Measurements from ENCODE around the gene KHDRBS1.
A peak's percentile ranks its signal among the peaks of the same experiment; 100 is the strongest.
"Not testable (repeated sequence)": the region's sequence is repeated elsewhere in the genome, so short reads cannot be mapped to it uniquely, and the experiment has no call there.

The KHDRBS1 gene, protein sequence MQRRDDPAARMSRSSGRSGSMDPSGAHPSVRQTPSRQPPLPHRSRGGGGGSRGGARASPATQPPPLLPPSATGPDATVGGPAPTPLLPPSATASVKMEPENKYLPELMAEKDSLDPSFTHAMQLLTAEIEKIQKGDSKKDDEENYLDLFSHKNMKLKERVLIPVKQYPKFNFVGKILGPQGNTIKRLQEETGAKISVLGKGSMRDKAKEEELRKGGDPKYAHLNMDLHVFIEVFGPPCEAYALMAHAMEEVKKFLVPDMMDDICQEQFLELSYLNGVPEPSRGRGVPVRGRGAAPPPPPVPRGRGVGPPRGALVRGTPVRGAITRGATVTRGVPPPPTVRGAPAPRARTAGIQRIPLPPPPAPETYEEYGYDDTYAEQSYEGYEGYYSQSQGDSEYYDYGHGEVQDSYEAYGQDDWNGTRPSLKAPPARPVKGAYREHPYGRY

DNA sequence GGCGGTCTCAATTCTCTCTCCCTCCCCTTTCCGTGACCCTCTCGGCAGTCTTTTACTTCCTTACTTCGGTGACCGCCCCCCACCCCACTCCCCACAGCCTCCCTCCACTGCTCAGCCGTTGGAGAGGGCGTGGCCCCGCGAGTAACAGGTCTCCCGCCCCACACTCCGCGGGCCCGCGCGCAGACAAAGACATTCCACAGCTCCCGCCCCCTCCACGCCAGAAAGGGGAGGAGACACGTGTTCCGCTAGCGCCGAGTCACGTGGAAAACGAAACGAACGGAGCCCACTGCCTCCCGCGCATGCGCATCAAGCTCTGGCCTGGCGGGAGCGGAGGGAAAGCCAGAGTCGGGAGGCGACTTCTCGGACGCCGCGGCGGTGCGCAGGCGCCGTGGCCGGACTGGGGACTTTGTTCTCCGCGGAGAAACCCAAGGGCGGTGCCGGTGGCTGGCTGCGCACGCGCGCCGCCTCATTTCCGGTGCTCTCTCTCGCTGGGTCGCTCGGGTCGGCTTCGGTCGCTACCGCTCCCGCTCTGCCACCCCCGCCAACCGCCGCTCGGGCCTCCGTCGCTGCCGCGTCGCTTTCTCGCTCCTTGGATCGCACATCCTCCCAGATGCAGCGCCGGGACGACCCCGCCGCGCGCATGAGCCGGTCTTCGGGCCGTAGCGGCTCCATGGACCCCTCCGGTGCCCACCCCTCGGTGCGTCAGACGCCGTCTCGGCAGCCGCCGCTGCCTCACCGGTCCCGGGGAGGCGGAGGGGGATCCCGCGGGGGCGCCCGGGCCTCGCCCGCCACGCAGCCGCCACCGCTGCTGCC lies at the start of gene KHDRBS1:
TSS of gene KHDRBS1 (plus strand) at position 483 of the 813 bp plus-strand sequence. CDS start at position 611, 128 bp downstream.
- peak; percentile 97 for DNase-seq (ENCODE audit: low read depth)

DNA sequence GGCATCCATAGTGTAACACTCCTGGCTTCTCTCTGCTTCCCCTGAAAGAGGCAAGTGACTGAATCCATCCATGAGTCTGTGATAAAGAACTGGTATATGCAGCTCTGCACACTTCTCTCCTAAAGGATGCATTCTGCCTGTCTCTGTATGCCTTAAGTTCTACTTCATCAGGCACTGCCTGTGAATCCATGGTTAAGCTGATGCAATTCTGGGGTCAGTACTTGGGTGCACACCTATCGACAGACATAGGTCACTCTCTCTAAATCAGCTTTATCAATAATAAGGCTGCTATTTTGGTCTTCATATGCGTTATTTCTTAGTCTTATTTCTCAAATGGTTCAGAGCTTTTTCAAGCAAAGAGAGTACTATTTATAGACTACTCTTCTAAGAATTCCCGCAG lies 42.8 kb upstream of the KHDRBS1 start:
- DNase-seq (ENCODE audit: low read depth): no peak

DNA sequence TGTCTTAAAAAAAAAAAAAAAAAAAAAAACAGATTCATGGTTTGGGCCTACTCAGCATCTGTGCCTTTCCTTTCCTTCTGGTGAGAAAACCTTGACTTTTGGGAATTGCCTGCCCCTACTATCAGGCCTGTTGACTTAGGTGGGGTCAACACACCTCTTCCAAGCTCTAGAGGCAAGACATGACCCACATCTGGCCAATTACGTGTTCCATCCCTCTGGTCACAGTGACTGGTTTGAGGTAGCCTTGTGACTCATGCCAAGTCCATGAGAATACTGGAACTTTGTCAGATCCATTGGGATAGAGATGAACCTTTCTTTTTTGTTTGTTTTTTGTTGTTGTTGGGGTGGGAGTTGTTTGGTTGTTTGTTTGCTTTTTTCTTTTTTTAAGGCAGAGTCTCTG lies 37.3 kb upstream of the KHDRBS1 start:
- DNase-seq (ENCODE audit: low read depth): no peak

DNA sequence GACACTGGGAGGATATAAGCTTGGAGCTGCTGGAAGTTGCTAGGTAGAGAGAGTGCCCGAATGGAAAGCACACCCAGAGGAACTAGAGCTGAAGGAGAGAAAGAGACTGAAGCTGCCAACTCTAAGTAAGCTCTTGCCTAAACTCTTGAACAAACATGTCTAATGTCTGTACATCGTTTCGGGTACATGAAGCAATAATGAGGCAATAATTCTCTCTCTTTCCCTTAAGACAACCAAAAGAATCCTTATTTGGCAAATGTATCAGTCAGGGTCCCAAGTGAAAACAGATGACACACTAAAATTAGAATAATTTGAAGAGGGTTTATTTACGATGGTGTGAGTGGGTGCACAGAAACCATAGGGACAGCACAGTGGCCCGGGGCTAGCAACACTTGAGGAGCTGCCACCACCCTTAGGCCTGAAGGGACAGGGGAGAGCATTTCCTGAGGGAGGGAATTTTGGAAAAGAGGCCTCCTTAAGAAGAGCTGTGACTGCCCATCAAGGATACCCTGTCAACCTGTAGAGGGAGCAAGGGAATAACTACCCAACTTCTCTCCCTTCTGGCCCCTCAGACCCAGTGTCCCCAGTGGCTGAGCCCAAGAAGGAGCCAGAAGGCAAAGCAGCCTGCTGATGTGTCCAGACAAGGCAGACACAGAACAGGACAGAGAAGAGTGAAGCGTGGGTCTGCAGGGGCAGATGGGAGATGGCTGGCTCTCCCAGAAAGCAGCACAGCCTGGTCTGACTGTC lies 36.1 kb upstream of the KHDRBS1 start:
- peak; percentile 79 for DNase-seq (ENCODE audit: low read depth)

DNA sequence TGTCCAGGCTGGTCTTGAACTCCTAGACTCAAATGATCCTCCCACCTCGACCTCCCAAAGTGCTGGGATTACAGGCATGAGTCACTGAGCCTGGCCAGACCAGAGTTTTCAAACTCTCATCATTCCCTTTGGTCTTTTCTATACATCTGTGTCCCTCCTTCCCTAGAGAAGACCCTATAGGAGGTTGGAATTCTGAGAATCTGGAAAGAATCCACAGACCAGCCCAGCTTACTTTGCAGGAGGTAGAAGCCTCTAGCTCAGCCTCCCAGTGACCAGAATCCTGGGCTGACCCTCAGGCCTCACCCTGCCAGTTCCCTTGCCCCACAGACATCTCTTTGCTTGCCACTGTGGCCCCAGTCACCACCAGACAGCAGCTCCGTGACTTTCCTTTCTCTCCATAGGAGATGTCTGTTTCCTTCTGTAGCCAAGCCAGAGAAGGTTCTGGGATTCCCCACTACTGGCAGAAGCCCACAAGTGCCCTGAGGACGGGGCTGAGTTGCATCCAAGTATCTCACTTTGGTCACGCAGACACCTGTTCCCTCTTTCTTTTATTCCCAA lies 34.7 kb upstream of the KHDRBS1 start:
- DNase-seq (ENCODE audit: low read depth): no peak

DNA sequence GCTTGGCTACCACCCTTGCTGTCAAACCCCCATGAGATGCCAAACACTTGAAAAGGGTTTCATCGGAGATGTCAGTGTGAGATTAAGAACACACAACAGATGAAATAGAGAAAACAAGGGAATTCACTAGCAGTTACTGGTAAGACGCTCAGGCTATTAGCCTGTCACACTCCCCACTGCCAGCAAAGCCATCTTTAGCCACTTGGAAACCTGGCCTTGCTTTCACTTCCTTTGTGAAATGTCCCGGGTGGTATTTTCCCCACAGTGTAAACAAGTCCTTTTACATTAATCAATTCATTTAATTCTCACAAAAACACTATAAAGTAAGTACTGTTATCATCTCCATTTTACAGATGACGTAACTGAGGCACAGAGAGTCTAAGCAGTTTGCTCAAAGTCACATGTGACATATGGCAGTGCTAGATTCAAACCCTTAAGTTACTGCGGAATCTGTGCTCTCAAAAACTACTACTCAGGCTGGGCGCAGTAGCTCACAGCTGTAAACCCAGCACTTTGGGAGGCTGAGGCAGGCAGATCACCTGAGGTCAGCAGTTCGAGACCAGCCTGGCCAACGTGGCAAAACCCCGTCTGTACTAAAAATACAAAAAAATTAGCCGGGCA lies 32.7 kb upstream of the KHDRBS1 start:
- DNase-seq (ENCODE audit: low read depth): no peak

DNA sequence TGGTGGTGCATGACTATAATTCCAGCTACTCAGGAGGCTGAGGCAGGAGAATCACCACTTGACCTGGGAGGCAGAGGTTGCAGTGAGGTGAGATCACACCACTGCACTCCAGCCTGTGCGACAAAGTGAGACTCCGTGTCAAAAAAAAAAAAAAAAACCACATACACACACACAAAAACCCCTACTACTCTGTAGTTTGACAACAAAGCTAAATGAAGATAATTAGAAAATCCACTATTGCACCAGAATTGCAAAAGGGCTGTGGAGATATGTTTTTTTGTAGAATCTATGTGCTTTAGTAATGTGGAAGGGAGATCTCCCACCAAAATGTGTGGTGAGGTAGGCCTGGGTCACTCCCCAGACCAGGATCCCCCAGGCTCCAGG lies 32.2 kb upstream of the KHDRBS1 start:
- no peak for DNase-seq (ENCODE audit: low read depth)

DNA sequence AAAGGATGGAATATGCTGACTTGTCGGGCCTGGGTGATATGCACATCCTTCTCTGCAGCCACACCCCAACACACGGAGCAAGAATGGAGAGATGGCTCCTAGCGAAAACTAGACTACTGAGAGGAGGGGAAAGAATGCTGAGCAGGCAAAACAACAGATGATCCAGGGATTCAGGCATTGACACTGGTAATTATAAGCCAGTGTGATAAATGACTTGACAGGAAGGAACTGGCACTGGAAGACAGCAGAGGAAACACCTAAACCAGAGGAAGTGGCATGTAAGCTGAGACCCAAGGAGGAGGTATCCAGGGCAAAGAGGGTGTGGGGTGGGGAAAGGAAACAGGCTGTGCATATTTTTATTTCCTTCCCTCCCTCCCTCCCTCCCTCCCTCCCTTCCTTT lies 31.7 kb upstream of the KHDRBS1 start:
- no peak for DNase-seq (ENCODE audit: low read depth)

DNA sequence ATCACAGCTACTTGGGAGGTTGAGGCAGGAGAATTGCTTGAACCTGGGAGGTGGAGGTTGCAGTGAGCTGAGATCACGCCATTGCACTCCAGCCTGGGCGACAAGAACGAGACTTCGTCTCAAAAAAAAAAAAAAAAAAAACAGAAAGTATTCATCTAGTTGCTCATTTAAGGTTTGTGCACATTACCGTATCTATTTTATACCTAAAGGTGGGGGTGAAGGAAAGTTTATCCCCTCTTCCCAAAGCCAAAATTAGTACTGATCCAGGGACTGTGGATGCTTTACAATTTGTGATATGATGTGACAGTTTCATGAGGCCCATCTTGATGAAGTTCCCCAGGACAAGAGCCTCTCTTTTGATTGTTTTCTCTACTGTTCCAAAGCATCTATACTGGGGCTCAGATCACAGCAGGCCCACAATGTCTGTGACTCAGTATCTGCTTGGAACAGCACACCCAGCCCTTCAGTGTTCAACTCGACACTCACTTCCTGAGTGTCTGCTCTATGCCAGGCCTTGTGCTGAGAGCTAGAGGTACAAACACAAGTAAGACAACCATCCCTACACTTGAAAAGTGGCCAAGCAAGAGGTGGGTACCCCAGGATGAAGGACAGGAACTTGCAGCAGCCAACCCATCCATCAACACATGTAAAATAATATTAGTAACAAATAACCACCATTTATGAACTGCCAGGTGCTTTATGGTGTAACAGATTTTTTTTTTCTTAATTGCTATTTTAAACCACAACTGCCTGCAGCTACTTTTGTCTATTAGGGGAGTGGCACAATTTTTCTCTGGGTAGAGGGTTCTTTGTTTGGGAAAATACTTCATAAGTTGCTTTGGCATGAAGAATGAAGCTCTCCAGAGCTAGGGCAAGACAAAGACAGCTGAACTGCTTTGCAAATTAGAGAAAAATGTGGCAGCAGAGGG lies 29.0 kb upstream of the KHDRBS1 start:
- peak; percentile 69 for DNase-seq (ENCODE audit: low read depth)

DNA sequence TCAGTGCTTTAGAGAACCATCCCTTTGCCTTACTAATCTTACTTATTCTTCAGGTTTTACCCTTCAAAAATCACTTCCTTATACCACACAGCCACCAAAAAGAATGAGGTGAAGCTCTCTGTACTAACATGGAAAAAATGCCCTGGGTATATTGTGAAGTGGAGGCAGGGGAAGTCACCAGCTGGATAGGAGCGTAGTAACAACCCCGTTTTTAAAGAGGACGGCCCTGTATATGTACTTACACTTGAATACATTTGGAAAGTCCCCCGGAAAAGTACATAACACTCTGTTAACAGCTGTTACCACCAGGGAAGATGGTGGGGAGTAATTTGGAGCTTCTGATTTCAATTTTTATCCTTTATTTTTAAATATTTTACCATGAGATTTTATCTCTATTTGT lies 28.2 kb upstream of the KHDRBS1 start:
- no peak for DNase-seq (ENCODE audit: low read depth)

DNA sequence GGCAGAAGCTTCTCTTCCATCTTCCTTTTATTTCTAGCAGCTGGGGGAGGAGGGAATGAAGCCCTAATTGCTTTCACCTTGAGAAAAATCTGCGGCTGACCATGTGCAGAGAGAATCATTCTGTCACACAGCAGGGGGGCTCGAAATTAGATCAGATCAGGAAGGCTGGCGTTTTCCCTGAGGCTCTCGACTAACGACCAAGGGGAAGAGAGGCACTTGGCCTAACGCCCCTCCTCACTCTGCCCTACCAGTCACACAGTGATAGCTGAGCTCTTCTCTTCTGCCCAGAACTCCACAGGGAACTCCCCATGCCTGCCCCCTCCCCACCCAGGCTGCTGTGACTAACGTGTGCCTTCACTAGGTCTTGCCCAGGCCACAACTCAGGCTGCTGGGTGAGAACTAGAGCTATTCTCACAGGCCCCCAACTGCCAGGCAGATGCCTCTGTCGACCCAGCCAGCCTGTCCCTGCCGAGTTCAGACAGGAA lies 26.5 kb upstream of the KHDRBS1 start:
- no peak for DNase-seq (ENCODE audit: low read depth)

DNA sequence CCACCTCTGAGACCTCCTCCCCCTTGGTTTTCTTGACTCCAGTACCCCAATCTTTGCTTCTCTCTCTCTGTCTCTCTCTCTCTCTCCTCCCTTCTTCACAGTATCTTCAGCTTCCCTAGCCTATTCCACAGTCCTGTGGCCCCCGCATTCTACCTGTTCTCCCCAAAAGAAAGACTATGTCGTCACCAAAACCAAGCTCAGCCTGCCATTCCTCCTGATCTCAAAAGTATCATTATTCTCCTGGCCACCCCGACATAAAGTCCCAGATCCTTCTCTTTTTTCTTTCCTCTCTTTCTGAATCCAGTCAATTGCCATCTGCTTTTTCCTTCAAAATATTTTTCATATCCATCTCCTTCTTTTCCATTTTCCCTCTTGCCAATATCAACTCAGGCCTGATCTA lies 23.7 kb upstream of the KHDRBS1 start:
- DNase-seq (ENCODE audit: low read depth): no peak

DNA sequence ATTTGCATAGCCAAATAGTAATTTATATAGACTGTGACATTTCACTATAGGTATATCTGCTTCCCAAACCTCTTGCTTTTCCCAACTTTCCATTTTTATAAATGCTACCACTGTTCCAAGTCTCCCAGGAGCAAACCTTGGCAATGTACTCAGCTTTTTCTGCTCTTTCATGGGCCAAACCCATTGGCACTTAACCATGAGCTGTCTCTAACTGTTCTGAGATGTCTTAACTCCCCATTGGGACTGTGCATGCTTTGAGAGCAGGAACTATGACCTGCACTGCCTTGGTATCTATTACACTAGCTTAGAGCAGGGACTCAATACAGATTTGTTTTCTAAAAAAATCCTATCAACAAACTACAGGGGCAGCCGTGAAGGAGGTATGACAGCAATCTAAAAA lies 22.5 kb upstream of the KHDRBS1 start:
- no peak for DNase-seq (ENCODE audit: low read depth)

DNA sequence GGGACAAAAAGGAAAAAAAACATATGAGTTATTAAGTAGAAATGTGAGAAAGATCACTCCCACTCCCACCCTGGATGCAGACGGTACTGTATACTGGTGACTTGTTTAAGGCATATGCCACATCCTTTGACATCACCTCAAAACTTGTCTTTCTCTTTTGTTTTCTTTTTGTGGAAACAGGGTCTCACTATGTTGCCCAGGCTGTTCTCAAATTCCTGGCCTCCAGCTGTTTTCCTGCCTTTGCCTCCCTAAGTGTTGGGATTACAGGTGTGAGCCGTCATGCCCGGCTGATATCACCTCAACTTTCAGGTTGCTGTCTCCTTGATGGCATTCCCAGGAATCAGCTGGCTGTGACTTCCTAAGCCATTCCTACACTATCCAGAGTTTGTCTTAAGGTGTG lies 18.4 kb upstream of the KHDRBS1 start:
- no peak for DNase-seq (ENCODE audit: low read depth)

DNA sequence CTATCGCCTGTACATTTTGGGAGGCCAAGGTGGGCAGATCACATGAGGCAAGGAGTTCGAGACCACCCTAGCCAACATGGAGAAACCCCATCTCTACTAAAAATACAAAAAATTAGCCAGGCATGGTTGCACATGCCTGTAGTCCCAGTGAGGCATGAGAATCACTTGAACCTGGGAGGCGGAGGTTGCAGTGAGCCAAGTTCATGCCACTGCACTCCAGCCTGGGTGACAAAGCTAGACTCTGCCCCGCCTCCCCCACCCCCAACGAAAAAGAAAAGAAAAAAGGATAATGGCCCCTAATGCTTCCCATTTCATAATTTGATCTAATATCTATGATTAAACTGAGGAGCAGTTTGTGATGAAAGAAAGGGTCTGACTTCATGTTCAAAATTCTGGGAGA lies 17.5 kb upstream of the KHDRBS1 start:
- DNase-seq (ENCODE audit: low read depth): not testable (repeated sequence)

DNA sequence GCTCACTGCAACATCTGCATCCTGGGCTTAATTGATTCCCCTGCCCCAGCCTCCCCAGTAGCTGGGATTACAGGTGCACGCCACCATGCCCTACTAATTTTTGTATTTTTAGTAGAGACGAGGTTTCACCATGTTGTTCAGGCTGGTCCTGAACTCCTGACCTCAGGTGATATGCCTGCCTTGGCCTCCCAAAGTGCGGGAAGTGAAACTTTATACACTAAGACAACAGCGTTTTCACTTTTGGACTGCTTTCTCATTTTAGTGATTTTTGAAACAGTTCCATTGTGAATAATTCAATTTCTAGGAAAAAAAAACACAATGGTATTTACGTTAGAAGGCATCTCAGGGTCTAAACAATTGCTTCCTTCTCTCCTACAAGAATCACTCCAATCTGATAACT lies 11.8 kb upstream of the KHDRBS1 start:
- DNase-seq (ENCODE audit: low read depth): no peak

DNA sequence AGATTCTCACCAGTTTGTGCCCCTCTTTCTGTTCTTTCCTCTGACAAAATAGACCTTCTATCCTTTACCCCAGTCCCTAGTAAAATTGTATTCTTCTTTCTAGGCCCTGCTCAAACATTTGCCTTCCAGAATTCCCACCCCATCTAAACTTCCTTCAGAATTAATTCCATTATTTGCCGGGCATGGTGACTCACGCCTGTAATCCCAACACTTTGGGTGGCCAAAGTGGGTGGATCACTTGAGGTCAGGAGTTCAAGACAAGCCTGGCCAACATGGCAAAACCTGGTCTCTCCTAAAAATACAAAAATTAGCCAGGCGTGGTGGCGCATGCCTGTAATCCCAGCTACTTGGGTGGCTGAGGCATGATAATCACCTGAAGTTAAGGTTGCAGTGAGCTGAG lies 11.4 kb upstream of the KHDRBS1 start:
- not testable (repeated sequence) for DNase-seq (ENCODE audit: low read depth)

DNA sequence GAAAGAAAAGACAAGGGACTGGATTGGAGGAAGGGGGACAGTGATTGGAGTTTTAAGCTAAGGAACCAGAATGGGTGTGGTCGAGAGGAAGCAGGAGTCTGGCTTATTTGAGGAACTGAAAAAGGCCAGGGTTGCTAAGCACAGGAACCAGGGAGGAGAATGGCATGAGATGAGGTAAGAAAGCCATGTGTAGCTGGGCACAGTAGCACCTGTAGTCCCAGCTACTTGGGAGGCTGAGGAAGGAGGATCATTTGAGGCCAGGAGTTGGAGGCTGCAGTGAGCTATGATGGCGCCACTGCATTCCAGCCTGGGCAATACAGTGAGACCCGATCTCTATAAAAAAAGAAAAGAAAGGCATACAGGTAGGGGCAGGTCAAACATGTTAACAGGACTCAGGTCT lies 8.1 kb upstream of the KHDRBS1 start:
- DNase-seq (ENCODE audit: low read depth): no peak

DNA sequence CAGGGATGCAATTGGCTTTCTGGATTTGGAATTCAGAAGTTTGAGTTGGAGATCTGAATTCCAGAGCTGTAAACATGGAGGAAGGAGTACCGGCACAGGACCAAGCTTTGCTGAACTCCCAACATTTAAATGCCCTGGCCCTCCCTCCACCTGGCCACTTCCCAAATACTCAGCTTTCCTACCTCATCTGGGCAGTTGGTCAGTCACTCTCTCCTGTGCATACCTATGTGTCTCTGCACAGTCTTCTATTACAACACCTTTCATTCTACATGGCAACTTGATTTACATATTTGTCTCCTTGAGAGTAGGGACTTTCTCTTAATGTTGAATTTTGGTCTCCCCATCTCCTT lies 6.1 kb upstream of the KHDRBS1 start:
- no peak for DNase-seq (ENCODE audit: low read depth)

DNA sequence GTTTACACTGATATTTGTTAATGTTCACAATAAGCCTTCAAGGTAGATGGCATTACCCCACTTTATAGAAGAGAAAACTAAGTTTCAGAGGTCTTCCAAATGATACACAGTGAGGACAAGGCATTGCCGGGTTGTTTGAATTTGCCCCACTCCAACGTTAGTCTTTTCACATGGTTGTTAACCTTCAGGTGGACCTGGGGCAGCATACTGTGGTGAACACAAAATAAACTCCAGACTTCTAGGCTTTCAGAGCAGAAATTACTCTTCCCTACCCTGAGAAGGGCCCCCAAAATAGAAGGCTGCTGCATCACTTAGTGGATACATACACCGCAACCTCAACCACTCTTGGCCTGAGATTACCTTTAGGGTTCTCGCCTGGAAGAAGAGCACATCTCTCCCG lies 3.4 kb upstream of the KHDRBS1 start:
- DNase-seq (ENCODE audit: low read depth): no peak

Measured in iris pigment epithelial cell (primary cell).